Measurements from ENCODE around the gene TPSG1.
"Not testable (repeated sequence)": the region's sequence is repeated elsewhere in the genome, so short reads cannot be mapped to it uniquely, and the experiment has no call there.

Gene TPSG1

GRCh38 chr16:1194665-1195392 is 30.2 kb downstream of the TPSG1 start:
- DNase-seq = no peak
- Histone ChIP-seq H3K27me3 (replicated peaks) (no peaks in the 10 kb centered on the region), H3K4me3 (ENCODE audit: low read depth, low read length) (no peak overlapping the region), H3K27ac (no peak overlapping the region), H3K36me3 (replicated peaks) (no peaks in the 10 kb centered on the region)
- in situ Hi-C loops (cut with HindIII; ENCODE audit: low pct_ligation_motif_present, low sequenced_read_pairs) = no loop called here
- TF ChIP-seq CTCF (IDR thresholded peaks at IDR 0.05; ENCODE audit: low read depth, low read length, missing control alignments) = peak; percentile 64

- H3K27me3 ChIP-seq (replicated peaks) = no peaks in the 10 kb centered on the region
- in situ Hi-C loops (cut with HindIII; ENCODE audit: low pct_ligation_motif_present, low sequenced_read_pairs) = no loop called here
- no peaks in the 10 kb centered on the region for H3K36me3 ChIP-seq (replicated peaks)
- H3K4me3 ChIP-seq (ENCODE audit: low read depth, low read length) = no peak overlapping the region
- no peak for DNase-seq
- H3K27ac ChIP-seq = no peak overlapping the region
- no peak for TF ChIP-seq CTCF (IDR thresholded peaks at IDR 0.05; ENCODE audit: low read depth, low read length, missing control alignments)
Measured at GRCh38 chr16:1193825-1194581, 31.1 kb downstream of the TPSG1 start.

DNA sequence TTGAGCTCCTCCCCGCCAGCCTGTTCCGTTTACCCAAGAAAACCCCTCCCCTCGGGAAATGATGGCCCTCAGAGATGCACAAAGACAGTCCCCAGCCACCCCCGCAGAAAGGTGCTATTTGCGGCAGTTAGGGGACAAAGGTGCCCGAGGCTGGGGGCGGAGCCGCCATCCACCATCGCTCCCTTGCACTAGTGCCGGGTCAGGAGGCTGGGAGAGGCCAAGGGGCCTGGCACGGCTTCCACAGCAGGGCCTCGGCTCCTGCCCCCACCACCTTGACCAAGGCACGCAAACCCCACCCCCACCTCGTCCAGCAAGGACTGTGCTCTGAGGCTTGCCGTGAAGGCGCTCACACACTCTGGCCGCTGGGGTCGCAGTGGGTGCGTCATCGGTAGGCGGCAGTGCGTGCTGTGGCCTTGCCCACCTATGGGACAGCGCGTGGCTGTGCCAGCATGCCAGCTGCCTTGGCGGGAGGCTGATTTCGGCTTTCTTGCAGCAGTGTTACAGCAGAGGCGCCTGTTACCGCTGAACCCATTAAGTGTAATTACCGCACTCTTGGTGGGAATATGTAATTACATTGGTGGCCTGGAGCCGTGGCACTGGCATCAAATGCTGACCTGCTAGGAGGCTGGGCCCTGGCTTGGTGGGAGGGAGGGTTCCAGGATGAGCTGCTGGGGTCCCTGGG is 31.8 kb downstream of the TPSG1 start:
- in situ Hi-C loops (cut with HindIII; ENCODE audit: low pct_ligation_motif_present, low sequenced_read_pairs) = no loop called here
- Histone ChIP-seq H3K36me3 (replicated peaks) (no peaks in the 10 kb centered on the region), H3K27ac (no peak overlapping the region), H3K27me3 (replicated peaks) (no peaks in the 10 kb centered on the region), H3K4me3 (ENCODE audit: low read depth, low read length) (no peak overlapping the region)
- no peak for TF ChIP-seq CTCF (IDR thresholded peaks at IDR 0.05; ENCODE audit: low read depth, low read length, missing control alignments)
- no peak for DNase-seq

DNA sequence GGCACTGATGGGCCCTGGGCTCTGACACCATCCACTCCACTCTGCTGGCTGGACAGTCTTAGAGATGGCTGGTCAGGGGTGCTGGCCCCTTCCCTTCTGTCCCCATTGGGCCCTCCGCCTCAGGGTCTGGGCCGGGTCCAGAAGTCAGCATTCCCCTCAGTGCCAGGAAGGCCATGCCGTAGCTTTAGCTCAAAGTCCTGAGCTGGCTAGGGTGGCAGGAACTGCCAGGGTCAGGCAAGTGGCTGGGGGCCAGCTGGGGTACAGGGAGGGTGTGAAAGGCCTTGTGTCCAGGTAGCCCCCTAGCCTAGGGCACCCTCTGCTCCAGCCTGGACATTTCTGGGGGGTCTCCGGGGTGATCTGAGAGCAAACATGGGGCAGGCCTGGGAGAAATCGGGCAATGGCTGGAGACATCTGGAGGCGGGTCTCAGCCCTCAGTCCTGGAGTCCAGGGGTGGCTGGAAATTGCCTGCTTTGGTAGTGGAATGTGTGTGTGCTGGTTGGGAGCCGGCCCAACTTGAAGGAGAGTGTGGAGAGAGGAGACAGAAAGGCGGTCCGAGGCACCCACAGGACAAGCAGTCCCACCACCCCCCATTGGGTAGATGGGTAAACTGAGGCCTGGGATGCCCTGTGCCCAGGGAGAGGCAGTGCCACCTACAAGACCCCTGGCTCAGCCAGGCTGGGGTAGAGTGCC is 32.5 kb downstream of the TPSG1 start:
- Histone ChIP-seq H3K36me3 (replicated peaks) (no peaks in the 10 kb centered on the region), H3K27me3 (replicated peaks) (no peaks in the 10 kb centered on the region), H3K27ac (no peak overlapping the region), H3K4me3 (ENCODE audit: low read depth, low read length) (no peak overlapping the region)
- no peak for TF ChIP-seq CTCF (IDR thresholded peaks at IDR 0.05; ENCODE audit: low read depth, low read length, missing control alignments)
- no peak for DNase-seq
- in situ Hi-C loops (cut with HindIII; ENCODE audit: low pct_ligation_motif_present, low sequenced_read_pairs) = no loop called here

GRCh38 chr16:1190789-1191188 is 34.3 kb downstream of the TPSG1 start:
- H3K4me3 ChIP-seq (ENCODE audit: low read depth, low read length); H3K36me3 ChIP-seq (replicated peaks); DNase-seq; H3K27ac ChIP-seq; in situ Hi-C loops (cut with HindIII; ENCODE audit: low pct_ligation_motif_present, low sequenced_read_pairs); H3K27me3 ChIP-seq (replicated peaks): not testable (repeated sequence)

DNA sequence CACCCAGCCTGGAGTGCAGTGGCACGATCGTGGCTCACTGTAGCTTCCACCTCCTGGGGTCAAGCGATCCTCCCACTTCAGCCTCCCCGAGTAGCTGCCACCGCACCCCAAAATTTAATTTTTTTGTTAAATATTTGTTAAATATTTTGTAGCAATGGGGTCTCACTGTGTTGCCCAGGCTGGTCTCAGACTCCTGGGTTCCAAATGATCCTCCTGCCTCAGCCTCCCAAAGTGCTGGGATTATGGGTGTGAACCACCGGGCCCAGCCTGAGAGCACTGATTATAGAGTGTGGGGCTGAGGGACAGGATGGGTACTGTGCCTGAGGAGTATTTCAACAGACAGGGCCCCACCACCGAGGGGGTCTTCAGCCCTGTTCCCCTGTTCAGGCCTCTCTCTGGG is 35.6 kb downstream of the TPSG1 start:
- in situ Hi-C loops (cut with HindIII; ENCODE audit: low pct_ligation_motif_present, low sequenced_read_pairs) = no loop called here
- H3K27ac ChIP-seq = no peak overlapping the region
- H3K4me3 ChIP-seq (ENCODE audit: low read depth, low read length) = no peak overlapping the region
- no peaks in the 10 kb centered on the region for H3K36me3 ChIP-seq (replicated peaks)
- DNase-seq = no peak
- no peaks in the 10 kb centered on the region for H3K27me3 ChIP-seq (replicated peaks)
- TF ChIP-seq CTCF (IDR thresholded peaks at IDR 0.05; ENCODE audit: low read depth, low read length, missing control alignments) = no peak

Measured in brain microvascular endothelial cell (primary cell).